SK-N-SH treated with all-trans-retinoic acid at 6 μM for 48 hours (cell line): ENCODE data around the gene RASAL2.

Experiments used
- ATAC-seq: fragments of 200-7000 bp; cut with Tn5 transposase; 3 replicates; pipeline ENCODE4 v1.9.1; 2020; ENCODE audit warnings: mild to moderate bottlenecking, moderate library complexity
- ARNTL ChIP-seq: fragments of 450-650 bp; formaldehyde crosslinking; IDR thresholded peaks from 2 replicates; pipeline ENCODE4 v1.5.0; 2020; ENCODE audit warnings: low read depth, mild to moderate bottlenecking, moderate library complexity, borderline replicate concordance
- BACH2 ChIP-seq: fragments of 250-450 bp; sonication (Bioruptor Pico); IDR thresholded peaks from 2 replicates; pipeline ENCODE4 v1.9.0; 2021; ENCODE audit warnings: mild to moderate bottlenecking, borderline replicate concordance
- CREB5 ChIP-seq: fragments of 250-450 bp; sonication (Bioruptor Pico); IDR thresholded peaks from 2 replicates; pipeline ENCODE4 v1.5.1; 2020; ENCODE audit warnings: low read depth, mild to moderate bottlenecking, moderate library complexity
- CSDC2 ChIP-seq: fragments of 250-450 bp; sonication (Bioruptor Pico); IDR thresholded peaks from 2 replicates; pipeline ENCODE4 v1.5.0; 2020; ENCODE audit warnings: mild to moderate bottlenecking, moderate library complexity
- ESRRG ChIP-seq: fragments of 250-450 bp; sonication (Bioruptor Pico); IDR thresholded peaks from 2 replicates; pipeline ENCODE4 v1.6.1; 2021; ENCODE audit warnings: mild to moderate bottlenecking
- GLIS3 ChIP-seq: fragments of 250-450 bp; sonication (Bioruptor Pico); IDR thresholded peaks from 2 replicates; pipeline ENCODE4 v1.5.0; 2020; ENCODE audit warnings: mild to moderate bottlenecking, moderate library complexity
- ISL1 ChIP-seq: fragments of 250-450 bp; sonication (Bioruptor Pico); IDR thresholded peaks from 2 replicates; pipeline ENCODE4 v2.1.2; 2022; ENCODE audit warnings: mild to moderate bottlenecking, moderate library complexity
- OSR1 ChIP-seq: fragments of 250-450 bp; sonication (Bioruptor Pico); IDR thresholded peaks from 2 replicates; pipeline ENCODE4 v1.8.0; 2022; ENCODE audit warnings: moderate library complexity, mild to moderate bottlenecking, inconsistent platforms
- PATZ1 ChIP-seq: fragments of 250-450 bp; sonication (Bioruptor Pico); IDR thresholded peaks from 2 replicates; pipeline ENCODE4 v1.8.0; 2020; ENCODE audit warnings: mild to moderate bottlenecking, moderate library complexity, borderline replicate concordance
- POU6F1 ChIP-seq: fragments of 250-450 bp; sonication (Bioruptor Pico); IDR thresholded peaks from 2 replicates; pipeline ENCODE4 v1.8.0; 2021; ENCODE audit warnings: low read depth, mild to moderate bottlenecking, moderate library complexity, borderline replicate concordance
- PPARA ChIP-seq: fragments of 250-450 bp; sonication (Bioruptor Pico); IDR thresholded peaks from 2 replicates; pipeline ENCODE4 v1.5.0; 2020; ENCODE audit warnings: mild to moderate bottlenecking, borderline replicate concordance
- RARB ChIP-seq: fragments of 250-450 bp; sonication (Bioruptor Pico); IDR thresholded peaks from 2 replicates; pipeline ENCODE4 v1.8.0; 2021; ENCODE audit warnings: mild to moderate bottlenecking, moderate library complexity
- SNAI2 ChIP-seq: fragments of 250-450 bp; sonication (Bioruptor Pico); IDR thresholded peaks from 2 replicates; pipeline ENCODE4 v1.5.0; 2020; ENCODE audit warnings: mild to moderate bottlenecking, moderate library complexity
- TCF4 ChIP-seq: fragments of 250-450 bp; sonication (Bioruptor Pico); IDR thresholded peaks from 2 replicates; pipeline ENCODE4 v1.8.0; 2021; ENCODE audit warnings: mild to moderate bottlenecking, moderate library complexity, borderline replicate concordance
- TOX ChIP-seq: fragments of 250-450 bp; sonication (Bioruptor Pico); IDR thresholded peaks from 2 replicates; pipeline ENCODE4 v1.8.0; 2021; ENCODE audit warnings: mild to moderate bottlenecking, moderate library complexity, borderline replicate concordance
- TSHZ2 ChIP-seq: fragments of 250-450 bp; sonication (Bioruptor Pico); IDR thresholded peaks from 2 replicates; pipeline ENCODE4 v1.5.0; 2020; ENCODE audit warnings: mild to moderate bottlenecking, moderate library complexity
- ZC3H10 ChIP-seq: fragments of 250-450 bp; sonication (Bioruptor Pico); IDR thresholded peaks from 2 replicates; pipeline ENCODE4 v1.5.1; 2021; ENCODE audit warnings: mild to moderate bottlenecking, moderate library complexity
- ZFP3 ChIP-seq: fragments of 250-450 bp; sonication (Bioruptor Pico); IDR thresholded peaks from 2 replicates; pipeline ENCODE4 v1.5.0; 2020; ENCODE audit warnings: mild to moderate bottlenecking, moderate library complexity
- ZFP30 ChIP-seq: fragments of 450-650 bp; formaldehyde crosslinking; IDR thresholded peaks from 2 replicates; pipeline ENCODE4 v1.5.0; 2022; ENCODE audit warnings: mild to moderate bottlenecking, moderate library complexity
- ZNF565 ChIP-seq: fragments of 450-650 bp; formaldehyde crosslinking; conservative IDR thresholded peaks from 2 replicates; pipeline ENCODE4 v1.5.0; 2020; ENCODE audit warnings: low read depth, mild to moderate bottlenecking, moderate library complexity
- ZNF70 ChIP-seq: fragments of 450-650 bp; formaldehyde crosslinking; IDR thresholded peaks from 2 replicates; pipeline ENCODE4 v1.5.0; 2020; ENCODE audit warnings: mild to moderate bottlenecking, moderate library complexity
- ZNF8 ChIP-seq: fragments of 450-650 bp; formaldehyde crosslinking; IDR thresholded peaks from 2 replicates; pipeline ENCODE4 v1.5.0; 2020; ENCODE audit warnings: mild to moderate bottlenecking, moderate library complexity

Gene RASAL2

GRCh38 chr1:178155481-178156255 lies 61.8 kb downstream of the RASAL2 start:
- ATAC-seq: no peak
- no peak for TF ChIP-seq GLIS3 (CRISPR knock-in tag)
- TF ChIP-seq TCF4 (CRISPR knock-in tag): no peak
- TF ChIP-seq ISL1 (CRISPR knock-in tag): no peak
- TF ChIP-seq SNAI2 (CRISPR knock-in tag): no peak
- no peak for TF ChIP-seq ZNF70 (CRISPR knock-in tag)
- no peak for TF ChIP-seq ESRRG
- TF ChIP-seq CREB5 (CRISPR knock-in tag): no peak
- TF ChIP-seq RARB (CRISPR knock-in tag): no peak

GRCh38 chr1:178160736-178161475 lies 67.0 kb downstream of the RASAL2 start:
- TF ChIP-seq ISL1 (CRISPR knock-in tag) (no peak), TSHZ2 (no peak), RARB (CRISPR knock-in tag) (no peak), ZNF8 (CRISPR knock-in tag) (no peak), TCF4 (CRISPR knock-in tag) (no peak), ZFP30 (CRISPR knock-in tag) (no peak), ZNF70 (CRISPR knock-in tag) (no peak), GLIS3 (CRISPR knock-in tag) (no peak), PPARA (CRISPR knock-in tag) (no peak), OSR1 (CRISPR knock-in tag) (no peak), BACH2 (no peak), ZFP3 (no peak), TOX (no peak), POU6F1 (no peak), ARNTL (CRISPR knock-in tag) (no peak), SNAI2 (CRISPR knock-in tag) (no peak), ZNF565 (CRISPR knock-in tag) (no peak), PATZ1 (no peak), ESRRG (no peak), CSDC2 (CRISPR knock-in tag) (no peak)
- ATAC-seq: no peak

GRCh38 chr1:178161516-178161915 lies 67.6 kb downstream of the RASAL2 start:
- no peak for TF ChIP-seq PATZ1
- no peak for TF ChIP-seq ZNF70 (CRISPR knock-in tag)
- no peak for TF ChIP-seq ESRRG
- TF ChIP-seq ZC3H10 (CRISPR knock-in tag): no peak
- no peak for ATAC-seq
